ENCODE results near the gene SLX4.

DNA sequence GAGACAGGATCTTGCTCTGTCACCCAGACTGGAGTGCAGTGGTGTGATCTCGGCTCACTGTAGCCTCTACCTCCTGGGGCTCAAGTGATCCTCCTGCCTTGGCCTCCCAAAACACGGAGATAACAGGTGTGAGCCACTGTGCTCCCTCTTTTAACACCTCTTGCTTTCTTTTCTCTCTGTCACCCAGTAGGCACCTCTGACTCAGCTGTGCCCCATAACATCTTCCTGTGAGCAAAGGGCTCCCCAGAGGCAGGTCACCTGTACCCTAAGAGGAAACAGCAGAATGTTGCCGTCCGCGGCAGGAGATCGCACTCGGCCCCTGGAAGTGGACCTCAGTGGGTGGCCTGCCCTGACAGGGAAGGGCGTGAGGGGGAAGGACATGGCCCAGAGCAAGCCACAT is 33.3 kb downstream of the SLX4 start:
- TF ChIP-seq, protein P1, sequence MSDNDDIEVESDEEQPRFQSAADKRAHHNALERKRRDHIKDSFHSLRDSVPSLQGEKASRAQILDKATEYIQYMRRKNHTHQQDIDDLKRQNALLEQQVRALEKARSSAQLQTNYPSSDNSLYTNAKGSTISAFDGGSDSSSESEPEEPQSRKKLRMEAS (IDR thresholded peaks at IDR 0.05; ENCODE audit: low read depth) = no peak
- TF ChIP-seq RFX5 (IDR thresholded peaks at IDR 0.05; ENCODE audit: low read length) = no peak
- TF ChIP-seq, protein P2, sequence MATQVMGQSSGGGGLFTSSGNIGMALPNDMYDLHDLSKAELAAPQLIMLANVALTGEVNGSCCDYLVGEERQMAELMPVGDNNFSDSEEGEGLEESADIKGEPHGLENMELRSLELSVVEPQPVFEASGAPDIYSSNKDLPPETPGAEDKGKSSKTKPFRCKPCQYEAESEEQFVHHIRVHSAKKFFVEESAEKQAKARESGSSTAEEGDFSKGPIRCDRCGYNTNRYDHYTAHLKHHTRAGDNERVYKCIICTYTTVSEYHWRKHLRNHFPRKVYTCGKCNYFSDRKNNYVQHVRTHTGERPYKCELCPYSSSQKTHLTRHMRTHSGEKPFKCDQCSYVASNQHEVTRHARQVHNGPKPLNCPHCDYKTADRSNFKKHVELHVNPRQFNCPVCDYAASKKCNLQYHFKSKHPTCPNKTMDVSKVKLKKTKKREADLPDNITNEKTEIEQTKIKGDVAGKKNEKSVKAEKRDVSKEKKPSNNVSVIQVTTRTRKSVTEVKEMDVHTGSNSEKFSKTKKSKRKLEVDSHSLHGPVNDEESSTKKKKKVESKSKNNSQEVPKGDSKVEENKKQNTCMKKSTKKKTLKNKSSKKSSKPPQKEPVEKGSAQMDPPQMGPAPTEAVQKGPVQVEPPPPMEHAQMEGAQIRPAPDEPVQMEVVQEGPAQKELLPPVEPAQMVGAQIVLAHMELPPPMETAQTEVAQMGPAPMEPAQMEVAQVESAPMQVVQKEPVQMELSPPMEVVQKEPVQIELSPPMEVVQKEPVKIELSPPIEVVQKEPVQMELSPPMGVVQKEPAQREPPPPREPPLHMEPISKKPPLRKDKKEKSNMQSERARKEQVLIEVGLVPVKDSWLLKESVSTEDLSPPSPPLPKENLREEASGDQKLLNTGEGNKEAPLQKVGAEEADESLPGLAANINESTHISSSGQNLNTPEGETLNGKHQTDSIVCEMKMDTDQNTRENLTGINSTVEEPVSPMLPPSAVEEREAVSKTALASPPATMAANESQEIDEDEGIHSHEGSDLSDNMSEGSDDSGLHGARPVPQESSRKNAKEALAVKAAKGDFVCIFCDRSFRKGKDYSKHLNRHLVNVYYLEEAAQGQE (IDR thresholded peaks at IDR 0.05; ENCODE audit: low read depth, low read length) = no peak

Measured in SK-N-SH (cell line).